Sigmoid colon (tissue), 7 donors: ENCODE results near the gene SLC27A1. TPM values are rescaled to one million over a fixed set of nuclear protein-coding genes. Genes with fewer than 3 reads are reported as not detected.
A peak's percentile ranks its signal among the peaks of the same experiment; 100 is the strongest.

ENCODE experiments used
- DNase-seq: peaks from one replicate; pipeline ENCODE4 v3.0.0-alpha.2; 2019
- H3K27ac ChIP-seq, 4 donors: fragments of 200-600 bp; sonication (generic); one replicate each; pipeline ENCODE4 v1.5.1; 2016 to 2019; ENCODE audit warnings: mild to moderate bottlenecking in 1 of 4
- H3K27me3 ChIP-seq, 3 donors: fragments of 200-600 bp; sonication (generic); one replicate each; pipeline ENCODE4 v1.5.1; 2019; ENCODE audit warnings: mild to moderate bottlenecking in 1 of 3
- H3K36me3 ChIP-seq, 4 donors: fragments of 200-600 bp; sonication (generic); one replicate each; pipeline ENCODE4 v1.5.1; 2016 to 2019
- H3K4me1 ChIP-seq, 4 donors: fragments of 200-600 bp; sonication (generic); one replicate each; pipeline ENCODE4 v1.5.1; 2017 to 2019
- H3K4me3 ChIP-seq, 4 donors: fragments of 200-600 bp; sonication (generic); one replicate each; pipeline ENCODE4 v1.5.1; 2017 to 2019; ENCODE audit warnings: mild to moderate bottlenecking in 2 of 4, moderate library complexity in 1 of 4
- H3K9me3 ChIP-seq, 4 donors: fragments of 200-600 bp in 3 of 4; sonication (generic) in 3 of 4; one replicate each; pipeline versions ENCODE4 v1.5.1 to v1.6.1; 2013 to 2019
- EP300 ChIP-seq, 4 donors: sonication (generic); formaldehyde crosslinking; IDR thresholded peaks; one replicate each; pipeline ENCODE4 v1.6.1; 2017; ENCODE audit warnings: antibody characterized with exemption in 4 of 4
- POLR2A ChIP-seq, 2 donors: fragments of 450-650 bp; IDR thresholded peaks; one replicate each; pipeline ENCODE4 v1.6.1; 2016; ENCODE audit warnings: antibody characterized with exemption in 2 of 2, mild to moderate bottlenecking in 2 of 2, moderate library complexity in 2 of 2
- POLR2AphosphoS5 ChIP-seq, 4 donors: sonication (generic); formaldehyde crosslinking; IDR thresholded peaks; one replicate each; pipeline ENCODE4 v1.6.1; 2017; ENCODE audit warnings: antibody characterized with exemption in 4 of 4
- WGBS, 2 donors: extraction: QIAGEN DNeasy Blood & Tissue Kit; methylation state at CpG; one replicate each; pipeline ENCODE4 v1.1.7; 2013; 5-methylcytosine and 5-hydroxymethylcytosine counted together
- intact Hi-C: fragments of 100-400 bp; cut with DNase I; formaldehyde crosslinking; loops from one replicate; pipeline ENCODE4 v1.15.1; 2023
- polyA plus RNA-seq, 3 donors: library from polyadenylated mRNA; stranded (reverse); fragments of 200-250 nt; gene quantifications; one replicate each; pipeline ENCODE4 v1.2.3, GENCODE V29; 2013
- total RNA-seq, 4 donors: library from RNA; depleted of rRNA; stranded (reverse); fragments of >200 nt; gene quantifications; one replicate each; pipeline ENCODE4 v1.1.0, GENCODE V29; 2016
- TF ChIP-seq, protein P1 (sequence below), 4 experiments: fragments of 450-650 bp in 3 of 4; fragments of 200-600 bp in 1 of 4; IDR thresholded peaks; one replicate each; pipeline ENCODE4 v1.5.1; 2016 to 2019; ENCODE audit warnings: antibody characterized with exemption in 4 of 4, mild to moderate bottlenecking in 3 of 4, moderate library complexity in 2 of 4
- donor health status: healthy with polysubstance abuse.
- donor health status: Bipolar disorder and iron deficiency.
- donor health status: healthy.

Gene SLC27A1
- total RNA-seq (10 to 100 TPM; 13.2 to 23.8 (median 15.9) TPM), polyA plus RNA-seq (1 to 10 TPM in 2 of 3 donors, under 1 TPM in 1; 0.69 to 8.8 (median 3.6) TPM)

GRCh38 chr19:17470068-17470841 is at the start of gene SLC27A1:
Gene SLC27A1 (plus strand): TSS chr19:17470524. CDS start chr19:17470541, 17 bp downstream.
- peak within 1 kb of the TSS; percentile 72 to 90 (median 88) for H3K4me3 ChIP-seq
- H3K9me3 ChIP-seq: no peaks in the 10 kb centered on the region
- 1% methylated on average over 67 of the region's 67 CpGs for WGBS, 2 donors
- H3K27ac ChIP-seq: peak within 1 kb of the TSS; percentile 89 to 91 (median 90)
- peak; percentile 100 for DNase-seq
- H3K27me3 ChIP-seq: no peaks in the 10 kb centered on the region
- H3K4me1 ChIP-seq: peaks cover 0 to 42% (median 33%) of the 10 kb centered on the region in 4 donors
- intact Hi-C loops: loop anchor here (1.0 kb wide), 1 partner anchor 85 kb away; the partner anchor contains the start of gene COLGALT1
- H3K36me3 ChIP-seq: peaks cover 0 to 3% (median 0%) of the 10 kb centered on the region in 4 donors
- TF ChIP-seq POLR2A (IDR thresholded peaks at IDR 0.05): no peak
- TF ChIP-seq EP300 (IDR thresholded peaks at IDR 0.05): no peak
- TF ChIP-seq, protein P1, sequence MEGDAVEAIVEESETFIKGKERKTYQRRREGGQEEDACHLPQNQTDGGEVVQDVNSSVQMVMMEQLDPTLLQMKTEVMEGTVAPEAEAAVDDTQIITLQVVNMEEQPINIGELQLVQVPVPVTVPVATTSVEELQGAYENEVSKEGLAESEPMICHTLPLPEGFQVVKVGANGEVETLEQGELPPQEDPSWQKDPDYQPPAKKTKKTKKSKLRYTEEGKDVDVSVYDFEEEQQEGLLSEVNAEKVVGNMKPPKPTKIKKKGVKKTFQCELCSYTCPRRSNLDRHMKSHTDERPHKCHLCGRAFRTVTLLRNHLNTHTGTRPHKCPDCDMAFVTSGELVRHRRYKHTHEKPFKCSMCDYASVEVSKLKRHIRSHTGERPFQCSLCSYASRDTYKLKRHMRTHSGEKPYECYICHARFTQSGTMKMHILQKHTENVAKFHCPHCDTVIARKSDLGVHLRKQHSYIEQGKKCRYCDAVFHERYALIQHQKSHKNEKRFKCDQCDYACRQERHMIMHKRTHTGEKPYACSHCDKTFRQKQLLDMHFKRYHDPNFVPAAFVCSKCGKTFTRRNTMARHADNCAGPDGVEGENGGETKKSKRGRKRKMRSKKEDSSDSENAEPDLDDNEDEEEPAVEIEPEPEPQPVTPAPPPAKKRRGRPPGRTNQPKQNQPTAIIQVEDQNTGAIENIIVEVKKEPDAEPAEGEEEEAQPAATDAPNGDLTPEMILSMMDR (IDR thresholded peaks at IDR 0.05): no peak
- peak in 3 of 4 donors; percentile 39 to 48 (median 46) for TF ChIP-seq POLR2AphosphoS5 (IDR thresholded peaks at IDR 0.05)

DNA sequence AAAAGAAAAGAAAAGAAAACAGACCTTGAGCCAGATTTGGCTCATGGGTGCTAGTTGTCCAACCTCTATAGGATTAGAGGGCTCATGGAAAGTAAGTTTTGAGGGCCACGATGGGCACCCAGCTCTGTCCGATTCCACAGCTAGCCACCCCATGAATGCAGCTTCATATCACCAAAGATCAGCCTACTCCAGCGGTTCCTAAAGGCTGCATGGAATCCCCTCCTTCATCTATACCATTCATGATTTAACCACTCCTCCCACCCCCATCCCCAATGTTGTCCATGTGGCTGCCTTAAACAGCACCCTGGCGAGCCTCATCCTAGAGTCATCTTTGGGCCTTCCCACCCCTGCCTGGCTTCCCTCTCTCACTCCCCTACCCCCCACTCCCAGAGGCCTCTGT is 48.4 kb upstream of the SLC27A1 start:
- TF ChIP-seq POLR2A (IDR thresholded peaks at IDR 0.05): no peak
- TF ChIP-seq POLR2AphosphoS5 (IDR thresholded peaks at IDR 0.05): no peak
- no peak for TF ChIP-seq EP300 (IDR thresholded peaks at IDR 0.05)
- TF ChIP-seq, protein P1 (IDR thresholded peaks at IDR 0.05): no peak
- intact Hi-C loops: no loop called here
- DNase-seq: no peak
- peaks cover 0 to 25% (median 20%) of the 10 kb centered on the region in 4 donors for H3K4me1 ChIP-seq
- 96 to 97% methylated on average over 4 of the region's 4 CpGs for WGBS, 2 donors
- no peaks in the 10 kb centered on the region for H3K9me3 ChIP-seq
- H3K27me3 ChIP-seq: no peaks in the 10 kb centered on the region
- no peak overlapping the region for H3K4me3 ChIP-seq
- peaks cover 0 to 5% (median 0%) of the 10 kb centered on the region in 4 donors for H3K36me3 ChIP-seq
- H3K27ac ChIP-seq: no peak overlapping the region

- DNase-seq: no peak
- Histone ChIP-seq H3K36me3 (peaks cover 0 to 5% (median 0%) of the 10 kb centered on the region in 4 donors), H3K27ac (no peak overlapping the region), H3K9me3 (no peaks in the 10 kb centered on the region), H3K4me1 (peaks cover 0 to 25% (median 20%) of the 10 kb centered on the region in 4 donors), H3K27me3 (no peaks in the 10 kb centered on the region), H3K4me3 (no peak overlapping the region)
- WGBS, 2 donors: 94 to 95% methylated on average over 20 of the region's 20 CpGs
- intact Hi-C loops: loop anchor here (2.0 kb wide), 1 partner anchor 43 kb away; no protein-coding TSS in a partner anchor
- TF ChIP-seq POLR2A (IDR thresholded peaks at IDR 0.05) (no peak), EP300 (IDR thresholded peaks at IDR 0.05) (no peak), POLR2AphosphoS5 (IDR thresholded peaks at IDR 0.05) (no peak)
- TF ChIP-seq, protein P1 (IDR thresholded peaks at IDR 0.05): no peak
These were observed 46.7 kb upstream of the SLC27A1 start for GRCh38 chr19:17423429-17424208.

GRCh38 chr19:17424743-17425365 is 45.5 kb upstream of the SLC27A1 start:
- no peak overlapping the region for H3K4me3 ChIP-seq
- intact Hi-C loops: loop anchor here (2.0 kb wide), 1 partner anchor 42 kb away; no protein-coding TSS in a partner anchor
- WGBS, 2 donors: 29 to 53% methylated on average over 27 of the region's 27 CpGs

More at GRCh38 chr19:17424743-17425365, 45.5 kb upstream of the SLC27A1 start:
- no peak overlapping the region for H3K27ac ChIP-seq
- peaks cover 0 to 5% (median 0%) of the 10 kb centered on the region in 4 donors for H3K36me3 ChIP-seq
- DNase-seq: no peak
- no peaks in the 10 kb centered on the region for H3K27me3 ChIP-seq
- no peaks in the 10 kb centered on the region for H3K9me3 ChIP-seq
- H3K4me1 ChIP-seq: peaks cover 0 to 18% (median 16%) of the 10 kb centered on the region in 4 donors
- no peak for TF ChIP-seq POLR2AphosphoS5 (IDR thresholded peaks at IDR 0.05)
- TF ChIP-seq, protein P1 (IDR thresholded peaks at IDR 0.05): peak in 2 of 4 experiments; percentile 37 to 40
